ENCODE results near the gene DCAF11. TPM values are rescaled to one million over a fixed set of nuclear protein-coding genes. Genes with fewer than 3 reads are reported as not detected.

DCAF11 gene
- total and polyA plus RNA-seq, 4 donors: 35.5 to 41.8 (median 38.5) TPM

- intact Hi-C loops (cut with DNase I): loop anchor here (2.0 to 5.0 kb wide), 2 partner anchors 34 to 220 kb away; partner anchors contain the start of genes DCAF11 (in 1 of the 2) and NRL (in 1 of the 2)
- no peaks in the 10 kb centered on the region for H3K4me1 ChIP-seq (ENCODE audit: control insufficient read depth in 1 of 2, insufficient read depth in 2 of 2, low read length in 2 of 2)
- H3K27me3 ChIP-seq (ENCODE audit: control insufficient read depth in 1 of 2, insufficient read depth in 2 of 2, low read length in 1 of 2): no peaks in the 10 kb centered on the region
- DNase-seq (peak; percentile 97 to 98), ATAC-seq (ENCODE audit: low FRiP score) (peak; percentile 92)
- no peaks in the 10 kb centered on the region for H3K9me3 ChIP-seq (ENCODE audit: control insufficient read depth, low read length)
- H3K36me3 ChIP-seq (ENCODE audit: control insufficient read depth in 1 of 2, insufficient read depth in 2 of 2, low read length in 1 of 2): no peaks in the 10 kb centered on the region
- 0 to 1% methylated on average over 24 to 25 of the region's 25 CpGs for WGBS, 2 donors
- peak within 1 kb of the TSS in 1 of 2 donors; percentile 61 for H3K27ac ChIP-seq (ENCODE audit: low read depth in 1 of 2, low read length in 2 of 2)
- H3K4me3 ChIP-seq (ENCODE audit: low read length in 2 of 2): peak within 1 kb of the TSS; percentile 46 to 52
Measured at GRCh38 chr14:24146453-24146977, 31.9 kb downstream of the DCAF11 start, which contains the start of gene PSME2. Gene PSME2 (minus strand): TSS chr14:24146610. CDS start chr14:24146581, 29 bp downstream.

- H3K4me1 ChIP-seq (ENCODE audit: control insufficient read depth in 1 of 2, insufficient read depth in 2 of 2, low read length in 2 of 2): no peaks in the 10 kb centered on the region
- 1% methylated on average over 50 to 57 of the region's 57 CpGs for WGBS, 2 donors
- H3K4me3 ChIP-seq (ENCODE audit: low read length in 2 of 2): peak within 1 kb of the TSS; percentile 46 to 52
- H3K27me3 ChIP-seq (ENCODE audit: control insufficient read depth in 1 of 2, insufficient read depth in 2 of 2, low read length in 1 of 2): no peaks in the 10 kb centered on the region
- DNase-seq (peak; percentile 99), ATAC-seq (ENCODE audit: low FRiP score) (peak; percentile 97)
- peak within 1 kb of the TSS in 1 of 2 donors; percentile 61 for H3K27ac ChIP-seq (ENCODE audit: low read depth in 1 of 2, low read length in 2 of 2)
- H3K36me3 ChIP-seq (ENCODE audit: control insufficient read depth in 1 of 2, insufficient read depth in 2 of 2, low read length in 1 of 2): peaks cover 0 to 3% of the 10 kb centered on the region in 2 donors
- intact Hi-C loops (cut with DNase I): loop anchor here (2.0 to 5.0 kb wide), 2 partner anchors 35 to 220 kb away; partner anchors contain the start of genes DCAF11 (in 1 of the 2) and NRL (in 1 of the 2)
- H3K9me3 ChIP-seq (ENCODE audit: control insufficient read depth, low read length): no peaks in the 10 kb centered on the region
Measured at GRCh38 chr14:24146978-24147760, 32.6 kb downstream of the DCAF11 start, which contains the start of gene RNF31. Gene RNF31 (plus strand): TSS chr14:24147498. CDS start chr14:24147699, 201 bp downstream.

GRCh38 chr14:24147761-24148428 is 33.3 kb downstream of the DCAF11 start:
- H3K36me3 ChIP-seq (ENCODE audit: control insufficient read depth in 1 of 2, insufficient read depth in 2 of 2, low read length in 1 of 2): peaks cover 0 to 3% of the 10 kb centered on the region in 2 donors
- ATAC-seq (ENCODE audit: low FRiP score): no peak
- H3K27ac ChIP-seq (ENCODE audit: low read depth in 1 of 2, low read length in 2 of 2): peak overlapping the region in 1 of 2 donors; percentile 43
- H3K4me3 ChIP-seq (ENCODE audit: low read length in 2 of 2): peak overlapping the region; percentile 46 to 52
- no peaks in the 10 kb centered on the region for H3K27me3 ChIP-seq (ENCODE audit: control insufficient read depth in 1 of 2, insufficient read depth in 2 of 2, low read length in 1 of 2)
- no peaks in the 10 kb centered on the region for H3K4me1 ChIP-seq (ENCODE audit: control insufficient read depth in 1 of 2, insufficient read depth in 2 of 2, low read length in 2 of 2)
- WGBS, 2 donors: 6 to 7% methylated on average over 29 of the region's 29 CpGs
- no peaks in the 10 kb centered on the region for H3K9me3 ChIP-seq (ENCODE audit: control insufficient read depth, low read length)
- DNase-seq: no peak
- intact Hi-C loops (cut with DNase I): loop anchor here (2.0 to 5.0 kb wide), 2 partner anchors 36 to 219 kb away; partner anchors contain the start of genes DCAF11 (in 1 of the 2) and NRL (in 1 of the 2)

GRCh38 chr14:24149302-24149969 is 34.9 kb downstream of the DCAF11 start:
- H3K27me3 ChIP-seq (ENCODE audit: control insufficient read depth in 1 of 2, insufficient read depth in 2 of 2, low read length in 1 of 2): no peaks in the 10 kb centered on the region
- no peak overlapping the region for H3K27ac ChIP-seq (ENCODE audit: low read depth in 1 of 2, low read length in 2 of 2)
- intact Hi-C loops (cut with DNase I): loop anchor here in 1 of 2 donors (5.0 kb wide), 1 partner anchor 37 kb away; the partner anchor contains the start of genes DCAF11 and NRL
- no peaks in the 10 kb centered on the region for H3K4me1 ChIP-seq (ENCODE audit: control insufficient read depth in 1 of 2, insufficient read depth in 2 of 2, low read length in 2 of 2)
- DNase-seq: peak in 1 of 2 donors; percentile 40
- no peak overlapping the region for H3K4me3 ChIP-seq (ENCODE audit: low read length in 2 of 2)
- H3K36me3 ChIP-seq (ENCODE audit: control insufficient read depth in 1 of 2, insufficient read depth in 2 of 2, low read length in 1 of 2): peaks cover 0 to 3% of the 10 kb centered on the region in 2 donors
- ATAC-seq (ENCODE audit: low FRiP score): no peak
- no peaks in the 10 kb centered on the region for H3K9me3 ChIP-seq (ENCODE audit: control insufficient read depth, low read length)
- WGBS, 2 donors: 91 to 95% methylated on average over 3 of the region's 3 CpGs

- no peaks in the 10 kb centered on the region for H3K4me1 ChIP-seq (ENCODE audit: control insufficient read depth in 1 of 2, insufficient read depth in 2 of 2, low read length in 2 of 2)
- H3K9me3 ChIP-seq (ENCODE audit: control insufficient read depth, low read length): no peaks in the 10 kb centered on the region
- intact Hi-C loops (cut with DNase I): no loop called here
- no peak overlapping the region for H3K27ac ChIP-seq (ENCODE audit: low read depth in 1 of 2, low read length in 2 of 2)
- peaks cover 2 to 3% of the 10 kb centered on the region in 2 donors for H3K36me3 ChIP-seq (ENCODE audit: control insufficient read depth in 1 of 2, insufficient read depth in 2 of 2, low read length in 1 of 2)
- H3K4me3 ChIP-seq (ENCODE audit: low read length in 2 of 2): no peak overlapping the region
- H3K27me3 ChIP-seq (ENCODE audit: control insufficient read depth in 1 of 2, insufficient read depth in 2 of 2, low read length in 1 of 2): no peaks in the 10 kb centered on the region
- ATAC-seq (ENCODE audit: low FRiP score): no peak
- DNase-seq: peak in 1 of 2 donors; percentile 47
- 86 to 88% methylated on average over 9 of the region's 9 CpGs for WGBS, 2 donors
Measured at GRCh38 chr14:24150061-24150460, 35.5 kb downstream of the DCAF11 start.

GRCh38 chr14:24150567-24150966 is 36.0 kb downstream of the DCAF11 start:
- ATAC-seq (ENCODE audit: low FRiP score) (no peak), DNase-seq (no peak)
- Histone ChIP-seq H3K27me3 (ENCODE audit: control insufficient read depth in 1 of 2, insufficient read depth in 2 of 2, low read length in 1 of 2) (no peaks in the 10 kb centered on the region), H3K27ac (ENCODE audit: low read depth in 1 of 2, low read length in 2 of 2) (no peak overlapping the region), H3K4me1 (ENCODE audit: control insufficient read depth in 1 of 2, insufficient read depth in 2 of 2, low read length in 2 of 2) (no peaks in the 10 kb centered on the region), H3K4me3 (ENCODE audit: low read length in 2 of 2) (no peak overlapping the region), H3K36me3 (ENCODE audit: control insufficient read depth in 1 of 2, insufficient read depth in 2 of 2, low read length in 1 of 2) (peaks cover 5 to 8% of the 10 kb centered on the region in 2 donors), H3K9me3 (ENCODE audit: control insufficient read depth, low read length) (no peaks in the 10 kb centered on the region)
- WGBS, 2 donors: 86 to 90% methylated on average over 9 of the region's 9 CpGs
- intact Hi-C loops (cut with DNase I): no loop called here

GRCh38 chr14:24150993-24151392 is 36.4 kb downstream of the DCAF11 start:
- ATAC-seq (ENCODE audit: low FRiP score): no peak
- no peak overlapping the region for H3K4me3 ChIP-seq (ENCODE audit: low read length in 2 of 2)
- H3K36me3 ChIP-seq (ENCODE audit: control insufficient read depth in 1 of 2, insufficient read depth in 2 of 2, low read length in 1 of 2): peaks cover 5 to 11% of the 10 kb centered on the region in 2 donors
- H3K9me3 ChIP-seq (ENCODE audit: control insufficient read depth, low read length): no peaks in the 10 kb centered on the region
- WGBS, 2 donors: 82 to 85% methylated on average over 9 of the region's 9 CpGs
- H3K4me1 ChIP-seq (ENCODE audit: control insufficient read depth in 1 of 2, insufficient read depth in 2 of 2, low read length in 2 of 2): no peaks in the 10 kb centered on the region
- intact Hi-C loops (cut with DNase I): no loop called here
- no peak for DNase-seq
- no peak overlapping the region for H3K27ac ChIP-seq (ENCODE audit: low read depth in 1 of 2, low read length in 2 of 2)
- H3K27me3 ChIP-seq (ENCODE audit: control insufficient read depth in 1 of 2, insufficient read depth in 2 of 2, low read length in 1 of 2): no peaks in the 10 kb centered on the region

All from aorta (tissue), 5 donors.